Sigmoid colon (tissue), 4 donors: ENCODE measurements around the gene PDCD2.

Experiments
- EP300 ChIP-seq, 4 donors: sonication (generic); formaldehyde crosslinking; IDR thresholded peaks; one replicate each; pipeline ENCODE4 v1.6.1; 2017; ENCODE audit warnings: antibody characterized with exemption in 4 of 4
- POLR2A ChIP-seq, 2 donors: fragments of 450-650 bp; IDR thresholded peaks; one replicate each; pipeline ENCODE4 v1.6.1; 2016; ENCODE audit warnings: antibody characterized with exemption in 2 of 2, mild to moderate bottlenecking in 2 of 2, moderate library complexity in 2 of 2
- POLR2AphosphoS5 ChIP-seq, 4 donors: sonication (generic); formaldehyde crosslinking; IDR thresholded peaks; one replicate each; pipeline ENCODE4 v1.6.1; 2017; ENCODE audit warnings: antibody characterized with exemption in 4 of 4
- TF ChIP-seq, protein P1 (sequence below), 4 experiments: fragments of 450-650 bp in 3 of 4; fragments of 200-600 bp in 1 of 4; IDR thresholded peaks; one replicate each; pipeline ENCODE4 v1.5.1; 2016 to 2019; ENCODE audit warnings: antibody characterized with exemption in 4 of 4, mild to moderate bottlenecking in 3 of 4, moderate library complexity in 2 of 4

DNA sequence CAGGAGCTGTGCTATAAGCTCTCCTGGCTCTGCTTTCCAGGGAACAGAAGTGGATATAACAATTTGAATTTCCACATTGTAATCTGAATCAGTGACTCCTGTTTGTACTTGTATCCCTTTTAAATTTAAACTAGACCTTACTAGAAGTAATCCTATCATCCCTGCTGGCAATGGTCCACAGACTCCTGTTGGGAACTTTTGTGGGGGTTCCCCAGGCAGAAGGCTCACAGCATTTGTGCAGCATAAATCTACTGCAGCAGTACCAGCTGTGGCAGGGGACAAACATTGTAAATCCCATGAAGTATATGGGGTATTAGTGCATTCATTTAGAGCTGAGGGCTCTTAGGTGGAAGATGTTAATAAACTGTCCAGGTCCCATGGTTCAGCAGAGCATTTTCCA lies 12.0 kb upstream of the PDCD2 start:
- TF ChIP-seq POLR2A (IDR thresholded peaks at IDR 0.05) (no peak), POLR2AphosphoS5 (IDR thresholded peaks at IDR 0.05) (no peak), EP300 (IDR thresholded peaks at IDR 0.05) (no peak)
- TF ChIP-seq, protein P1, sequence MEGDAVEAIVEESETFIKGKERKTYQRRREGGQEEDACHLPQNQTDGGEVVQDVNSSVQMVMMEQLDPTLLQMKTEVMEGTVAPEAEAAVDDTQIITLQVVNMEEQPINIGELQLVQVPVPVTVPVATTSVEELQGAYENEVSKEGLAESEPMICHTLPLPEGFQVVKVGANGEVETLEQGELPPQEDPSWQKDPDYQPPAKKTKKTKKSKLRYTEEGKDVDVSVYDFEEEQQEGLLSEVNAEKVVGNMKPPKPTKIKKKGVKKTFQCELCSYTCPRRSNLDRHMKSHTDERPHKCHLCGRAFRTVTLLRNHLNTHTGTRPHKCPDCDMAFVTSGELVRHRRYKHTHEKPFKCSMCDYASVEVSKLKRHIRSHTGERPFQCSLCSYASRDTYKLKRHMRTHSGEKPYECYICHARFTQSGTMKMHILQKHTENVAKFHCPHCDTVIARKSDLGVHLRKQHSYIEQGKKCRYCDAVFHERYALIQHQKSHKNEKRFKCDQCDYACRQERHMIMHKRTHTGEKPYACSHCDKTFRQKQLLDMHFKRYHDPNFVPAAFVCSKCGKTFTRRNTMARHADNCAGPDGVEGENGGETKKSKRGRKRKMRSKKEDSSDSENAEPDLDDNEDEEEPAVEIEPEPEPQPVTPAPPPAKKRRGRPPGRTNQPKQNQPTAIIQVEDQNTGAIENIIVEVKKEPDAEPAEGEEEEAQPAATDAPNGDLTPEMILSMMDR (IDR thresholded peaks at IDR 0.05), result no peak
